ENCODE measurements around the gene NPRL2.

The NPRL2 gene

GRCh38 chr3:50347187-50347813 is 3.3 kb downstream of the NPRL2 start:
- peak; percentile 81 for DNase-seq

- peak; percentile 87 for DNase-seq
Measured at GRCh38 chr3:50345586-50346234, 4.9 kb downstream of the NPRL2 start, which contains the start of gene ZMYND10. ZMYND10 (minus strand) TSS chr3:50345732; CDS start chr3:50345579, 153 bp downstream.

GRCh38 chr3:50345008-50345407 is 5.6 kb downstream of the NPRL2 start:
- no peak for DNase-seq

GRCh38 chr3:50342813-50343633 is 7.6 kb downstream of the NPRL2 start:
- DNase-seq = no peak

DNA sequence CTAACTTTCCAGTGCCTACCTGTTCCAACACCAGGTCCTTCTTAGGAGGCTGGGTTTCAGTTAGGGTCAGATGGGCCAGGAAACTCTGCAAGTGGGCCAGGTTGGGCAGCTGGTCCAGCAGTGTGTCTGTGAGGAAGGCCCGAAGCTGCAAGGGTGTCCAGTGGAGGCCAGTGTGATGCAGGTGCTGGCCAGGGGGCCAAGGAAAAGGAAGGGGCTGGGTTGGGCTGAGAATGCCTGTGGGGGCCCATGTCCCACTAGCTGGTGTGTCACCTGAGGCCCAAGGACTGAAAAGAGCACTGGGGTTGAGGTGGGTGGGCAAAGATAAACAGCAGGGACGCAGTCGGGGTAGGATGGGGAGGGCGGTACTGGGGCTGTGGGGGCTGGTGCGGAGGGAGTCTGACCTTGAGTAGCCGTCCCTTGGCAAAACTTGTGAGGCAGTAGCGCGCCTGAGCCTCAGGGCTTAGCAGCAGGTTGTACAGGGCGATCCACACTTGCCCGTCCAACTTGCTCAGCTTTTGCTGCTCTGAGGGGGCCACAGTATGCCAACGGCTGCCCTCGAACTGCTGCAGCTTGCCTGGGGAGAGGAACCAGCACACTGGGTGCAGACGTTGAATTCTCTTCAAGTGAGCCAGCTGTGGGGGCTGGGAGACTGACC is 8.5 kb downstream of the NPRL2 start:
- no peak for DNase-seq

- DNase-seq = no peak
Measured at GRCh38 chr3:50341537-50341936, 9.0 kb downstream of the NPRL2 start.

DNA sequence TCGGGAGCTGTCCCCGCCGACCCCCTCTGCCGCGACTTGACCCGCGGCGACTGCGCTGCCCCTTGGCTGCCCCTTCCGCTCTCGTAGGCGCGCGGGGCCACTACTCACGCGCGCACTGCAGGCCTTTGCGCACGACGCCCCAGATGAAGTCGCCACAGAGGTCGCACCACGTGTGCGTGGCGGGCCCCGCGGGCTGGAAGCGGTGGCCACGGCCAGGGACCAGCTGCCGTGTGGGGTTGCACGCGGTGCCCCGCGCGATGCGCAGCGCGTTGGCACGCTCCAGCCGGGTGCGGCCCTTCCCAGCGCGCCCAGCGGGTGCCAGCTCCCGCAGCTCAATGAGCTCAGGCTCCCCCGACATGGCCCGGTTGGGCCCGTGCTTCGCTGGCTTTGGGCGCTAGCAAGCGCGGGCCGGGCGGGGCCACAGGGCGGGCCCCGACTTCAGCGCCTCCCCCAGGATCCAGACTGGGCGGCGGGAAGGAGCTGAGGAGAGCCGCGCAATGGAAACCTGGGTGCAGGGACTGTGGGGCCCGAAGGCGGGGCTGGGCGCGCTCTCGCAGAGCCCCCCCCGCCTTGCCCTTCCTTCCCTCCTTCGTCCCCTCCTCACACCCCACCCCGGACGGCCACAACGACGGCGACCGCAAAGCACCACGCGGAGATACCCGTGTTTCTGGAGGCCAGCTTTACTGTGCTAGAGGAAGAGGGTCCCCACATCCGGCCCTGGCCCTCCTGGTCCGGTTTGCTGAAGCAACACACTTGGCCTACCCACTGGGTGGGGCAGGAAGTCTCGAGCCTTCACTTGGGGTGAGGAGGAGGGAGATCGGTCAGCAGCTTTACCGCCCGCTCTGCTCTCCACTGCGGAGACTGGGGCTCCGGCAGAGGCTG is 9.9 kb downstream of the NPRL2 start, which contains the start of gene RASSF1:
Gene RASSF1 (minus strand): TSS at position 389 of the 882 bp plus-strand sequence. CDS start 31 bp downstream, at position 358.
- DNase-seq = peak; percentile 82

- no peak for DNase-seq
Measured at GRCh38 chr3:50340147-50340447, 10.5 kb downstream of the NPRL2 start.

GRCh38 chr3:50339485-50340146 is 11.0 kb downstream of the NPRL2 start:
- DNase-seq = no peak

DNA sequence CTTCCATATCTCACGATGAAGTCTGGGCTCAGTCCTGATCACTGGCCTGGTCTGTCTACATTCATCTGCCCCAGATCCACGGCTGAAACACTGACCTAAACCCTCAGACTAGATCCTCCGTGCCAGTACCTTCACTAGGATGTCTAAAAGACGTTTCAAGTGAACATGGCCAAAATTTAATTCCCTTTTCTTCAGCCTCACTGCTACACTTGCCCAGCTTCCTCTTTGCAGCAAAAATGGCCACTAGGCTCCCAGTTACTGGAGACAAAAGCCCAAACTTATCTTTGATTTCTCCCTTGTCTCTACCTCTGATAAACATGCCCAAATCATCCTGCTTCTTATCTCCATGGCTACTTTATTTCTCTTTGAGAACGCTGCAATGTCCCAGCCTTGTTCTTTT is 11.6 kb downstream of the NPRL2 start:
- no peak for DNase-seq

DNA sequence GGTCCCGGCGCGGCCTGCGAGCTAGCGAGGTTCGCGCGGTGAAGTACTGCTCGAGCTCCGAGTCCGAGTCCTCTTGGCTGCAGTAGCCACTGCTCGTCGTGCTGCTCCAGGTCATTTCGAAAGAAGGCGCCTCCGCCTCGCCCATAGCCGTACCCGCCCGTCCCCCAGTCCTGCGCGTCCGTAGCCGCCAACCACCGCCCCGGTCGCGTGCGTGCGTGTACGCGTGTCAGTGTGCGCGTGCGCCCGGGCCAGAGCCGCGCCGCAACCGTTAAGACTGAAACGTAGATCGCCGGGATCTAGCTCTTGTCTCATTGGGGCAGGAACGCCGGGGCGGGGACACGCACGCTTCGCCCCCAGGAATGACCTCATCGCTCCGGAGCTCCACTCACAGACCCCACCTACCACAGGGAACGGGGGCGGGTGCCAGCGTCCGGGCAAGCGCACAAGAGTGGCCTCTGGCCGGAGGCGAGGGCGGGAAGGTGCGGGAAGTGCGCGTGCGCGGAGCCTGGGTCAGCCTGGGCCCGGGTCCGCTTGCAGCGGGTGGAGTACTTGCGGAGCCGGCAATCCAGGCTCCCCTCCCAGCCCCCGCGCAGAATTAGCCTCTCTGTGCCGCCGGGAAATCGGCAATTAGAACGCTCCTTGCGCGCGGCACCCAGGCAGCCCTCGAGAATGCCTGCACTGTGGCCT is 13.3 kb downstream of the NPRL2 start:
- DNase-seq = peak; percentile 98

DNA sequence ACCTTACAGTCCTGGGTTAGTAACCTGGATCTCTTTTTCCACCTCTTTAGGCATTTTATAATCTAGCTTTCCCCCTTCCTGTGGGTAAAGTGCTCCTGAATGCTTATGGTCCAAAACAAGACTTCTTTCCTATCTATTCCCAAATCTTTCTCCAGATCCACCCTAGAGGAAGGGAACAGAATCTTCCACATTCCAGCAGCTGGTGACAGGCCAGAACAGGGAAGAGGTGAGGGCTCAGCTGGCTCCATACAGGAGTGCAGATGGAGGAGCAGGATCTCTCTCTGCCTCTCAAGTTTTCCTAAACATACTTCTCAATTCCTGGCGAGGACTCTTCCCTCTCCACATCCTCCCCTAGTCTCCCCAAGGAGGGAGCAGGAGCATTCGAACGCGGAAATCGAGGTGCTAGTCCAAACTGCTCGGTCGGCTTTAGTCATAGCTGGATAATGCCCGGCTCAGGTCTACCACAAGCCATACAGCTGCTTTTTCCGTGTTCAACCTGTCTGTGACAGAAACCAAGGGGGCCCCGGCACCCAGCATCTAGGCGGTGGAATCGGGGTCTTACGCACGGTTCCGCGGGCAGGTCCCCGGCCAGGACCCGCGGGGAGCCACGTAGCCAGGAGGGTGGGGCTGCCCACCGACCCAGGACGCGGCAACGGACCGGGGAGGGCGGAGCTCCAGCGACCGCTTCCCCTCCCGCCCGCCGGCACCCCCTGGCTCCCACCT is 14.0 kb downstream of the NPRL2 start:
- no peak for DNase-seq

- DNase-seq = no peak
Measured at GRCh38 chr3:50334339-50335075, 16.1 kb downstream of the NPRL2 start.

DNA sequence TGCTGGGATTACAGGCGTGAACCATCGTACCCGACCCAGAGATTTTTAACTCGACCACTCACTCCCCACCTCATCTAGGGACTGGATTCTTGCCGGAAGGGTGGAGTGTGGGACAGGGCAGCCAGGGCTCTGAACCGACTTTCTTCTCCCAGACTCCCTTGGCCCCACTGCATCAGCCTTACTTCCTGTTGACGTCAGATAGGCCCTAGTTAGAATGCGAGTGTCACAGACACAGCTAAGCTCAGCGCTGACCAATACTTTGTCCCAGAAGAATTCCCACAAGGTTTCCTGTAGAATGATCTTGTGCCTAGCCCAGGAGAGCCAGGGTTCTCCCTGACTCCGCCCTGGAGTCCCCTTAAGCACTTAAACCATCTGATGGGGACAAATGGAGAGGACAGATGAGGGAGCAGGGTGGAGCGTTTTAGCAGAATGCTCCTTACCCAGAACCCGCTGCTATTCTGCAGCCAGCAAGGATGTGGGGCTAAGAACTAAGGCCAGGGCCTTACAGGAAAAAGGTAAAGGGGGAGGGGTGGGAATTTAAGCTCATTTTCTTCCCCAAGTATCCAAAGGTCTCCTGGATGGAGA is 16.7 kb downstream of the NPRL2 start:
- no peak for DNase-seq

DNA sequence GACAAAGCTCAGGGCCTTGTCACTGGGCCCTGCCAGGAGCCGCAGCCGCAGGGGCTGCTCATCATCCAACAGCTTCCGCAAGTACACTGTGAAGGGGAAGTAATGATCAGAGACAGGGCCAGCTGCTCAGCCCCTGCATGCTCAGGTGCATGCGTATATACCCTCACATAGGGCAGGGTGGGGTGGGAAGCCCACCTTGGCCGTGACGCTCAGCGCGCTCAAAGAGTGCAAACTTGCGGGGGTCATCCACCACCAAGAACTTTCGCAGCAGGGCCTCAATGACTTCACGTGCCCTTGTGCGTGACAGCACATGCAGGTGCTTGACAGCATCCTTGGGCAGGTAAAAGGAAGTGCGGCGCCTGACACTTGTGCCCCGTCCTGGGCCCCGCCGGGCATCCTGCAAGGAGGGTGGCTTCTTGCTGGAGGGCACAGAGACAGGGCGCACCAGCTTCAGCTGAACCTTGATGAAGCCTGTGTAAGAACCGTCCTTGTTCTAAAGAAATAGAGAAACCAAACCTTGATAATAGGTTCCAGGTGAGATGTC is 19.1 kb downstream of the NPRL2 start:
- DNase-seq = no peak

DNA sequence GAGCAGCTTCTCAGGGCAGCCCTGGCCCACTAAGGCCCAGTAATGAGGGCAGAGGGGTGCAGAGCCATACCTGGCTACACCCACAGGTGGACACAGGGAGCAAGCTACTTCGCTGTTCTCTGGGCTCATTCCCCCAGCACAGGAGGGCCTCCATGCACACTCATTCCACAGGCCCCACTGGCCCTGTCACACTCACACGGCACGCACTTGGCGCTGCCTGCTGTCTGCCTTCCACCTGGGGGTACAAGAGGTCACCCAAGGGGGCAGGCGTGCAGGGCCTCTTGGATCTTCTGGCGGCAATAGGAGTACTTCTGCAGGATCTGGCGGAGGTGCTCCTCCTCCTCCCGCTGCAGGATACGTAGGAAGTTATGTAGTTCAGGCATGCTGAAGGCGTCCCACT is 20.2 kb downstream of the NPRL2 start:
- no peak for DNase-seq

DNA sequence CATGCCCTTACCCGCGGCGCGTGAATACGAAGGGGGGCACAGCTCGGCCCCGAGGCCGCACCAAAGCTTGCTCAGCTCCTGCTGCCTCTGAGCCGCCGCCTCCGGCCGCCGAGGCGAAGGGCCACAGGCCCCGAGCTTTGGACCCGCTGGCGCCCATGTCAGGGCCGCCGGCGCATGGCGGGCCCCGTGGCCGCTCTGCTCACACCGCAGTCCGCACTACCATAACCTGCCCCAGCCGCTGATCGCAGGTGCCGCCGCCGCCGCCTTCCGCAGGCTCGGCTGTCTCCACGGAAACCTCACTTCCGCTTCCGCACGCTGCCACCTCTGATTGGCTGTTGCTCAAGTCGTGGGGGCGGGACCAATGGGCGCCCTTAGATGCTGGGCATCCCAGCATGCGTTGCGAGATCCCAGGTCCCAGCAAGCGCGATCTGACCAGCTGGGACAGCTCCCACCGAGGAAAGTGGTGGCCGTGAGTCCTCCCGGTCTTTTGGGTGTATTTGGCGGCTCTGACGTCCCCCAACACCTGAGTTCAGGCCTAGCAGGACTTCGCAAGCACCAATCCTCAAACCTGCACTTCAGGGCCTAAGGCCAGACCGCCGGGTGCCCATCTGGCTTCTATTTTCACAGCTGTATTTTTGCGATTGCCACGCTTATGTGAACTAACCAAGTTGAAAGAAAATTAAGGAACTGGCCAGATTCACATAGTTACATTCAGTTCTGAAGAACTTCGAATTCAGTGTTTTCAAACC is 22.5 kb downstream of the NPRL2 start, which contains the start of gene TUSC2:
Gene TUSC2 (minus strand): TSS at position 281 of the 749 bp plus-strand sequence. CDS start 124 bp downstream, at position 157.
- DNase-seq = peak; percentile 97

- DNase-seq = no peak
Measured at GRCh38 chr3:50327129-50327528, 23.4 kb downstream of the NPRL2 start.

All from stimulated activated CD8-positive, alpha-beta memory T cell treated with anti-CD3 and anti-CD28 coated beads, Interleukin-4, amount 100 ng/mL, for 48 hours (primary cell).